Measurements from ENCODE around the gene CA5A.
A peak's percentile ranks its signal among the peaks of the same experiment; 100 is the strongest.
"Not testable (repeated sequence)": the region's sequence is repeated elsewhere in the genome, so short reads cannot be mapped to it uniquely, and the experiment has no call there.

The CA5A gene
- 0 to 0.12 (median 0) reads per million in 4 donors for total RNA-seq

GRCh38 chr16:87936375-87937230 lies at the start of gene CA5A:
CA5A (minus strand) TSS chr16:87936529; CDS start chr16:87936450, 79 bp downstream.
- no peak for DNase-seq

- not testable (repeated sequence) for DNase-seq
Measured at GRCh38 chr16:87985493-87985892, 49.2 kb upstream of the CA5A start.

GRCh38 chr16:87984632-87985267 lies 48.4 kb upstream of the CA5A start:
- DNase-seq = no peak

GRCh38 chr16:87984180-87984579 lies 47.9 kb upstream of the CA5A start:
- not testable (repeated sequence) for DNase-seq

GRCh38 chr16:87983737-87984097 lies 47.4 kb upstream of the CA5A start:
- DNase-seq = peak in 1 of 5 donors; percentile 60

GRCh38 chr16:87983072-87983736 lies 46.9 kb upstream of the CA5A start:
- not testable (repeated sequence) for DNase-seq

GRCh38 chr16:87982581-87983041 lies 46.3 kb upstream of the CA5A start:
- DNase-seq = no peak

- peak in 1 of 5 donors; percentile 79 for DNase-seq
Measured at GRCh38 chr16:87981376-87981775, 45.0 kb upstream of the CA5A start.

GRCh38 chr16:87979911-87980630 lies 43.7 kb upstream of the CA5A start:
- peak in 1 of 5 donors; percentile 26 for DNase-seq

- no peak for DNase-seq
Measured at GRCh38 chr16:87979352-87979751, 43.0 kb upstream of the CA5A start.

- no peak for DNase-seq
Measured at GRCh38 chr16:87978127-87978526, 41.8 kb upstream of the CA5A start.

GRCh38 chr16:87976665-87977064 lies 40.3 kb upstream of the CA5A start:
- DNase-seq = no peak

- no peak for DNase-seq
Measured at GRCh38 chr16:87974178-87974577, 37.8 kb upstream of the CA5A start.

GRCh38 chr16:87973717-87974116 lies 37.4 kb upstream of the CA5A start:
- DNase-seq = no peak

GRCh38 chr16:87971933-87972332 lies 35.6 kb upstream of the CA5A start:
- DNase-seq = no peak

GRCh38 chr16:87970186-87970585 lies 33.9 kb upstream of the CA5A start:
- DNase-seq = no peak

- no peak for DNase-seq
Measured at GRCh38 chr16:87968541-87968940, 32.2 kb upstream of the CA5A start.

- DNase-seq = no peak
Measured at GRCh38 chr16:87966685-87967185, 30.4 kb upstream of the CA5A start.

GRCh38 chr16:87966064-87966645 lies 29.8 kb upstream of the CA5A start:
- DNase-seq = no peak

- no peak for DNase-seq
Measured at GRCh38 chr16:87965417-87965816, 29.1 kb upstream of the CA5A start.

- no peak for DNase-seq
Measured at GRCh38 chr16:87964049-87964659, 27.8 kb upstream of the CA5A start.

- DNase-seq = peak in 3 of 5 donors; percentile 30 to 81 (median 47)
Measured at GRCh38 chr16:87963400-87963799, 27.1 kb upstream of the CA5A start.

All from T-helper 1 cell (primary cell).